SU-DHL-6 (cell line): ENCODE data around the gene SH3RF3.

Source experiments
- CTCF ChIP-seq: fragments of 200-600 bp; sonication (generic); IDR thresholded peaks from one replicate; pipeline ENCODE4 v1.5.1; 2017; ENCODE audit warnings: antibody characterized with exemption, mild to moderate bottlenecking, low read length, moderate library complexity; ENCODE audit not compliant: insufficient read depth, poor library complexity, severe bottlenecking
- EZH2phosphoT487 ChIP-seq: fragments of 200-600 bp; sonication (generic), shearing (Covaris generic); conservative IDR thresholded peaks from 2 replicates; pipeline ENCODE4 v1.6.1; 2018; ENCODE audit warnings: mild to moderate bottlenecking, antibody characterized with exemption, low read length, moderate library complexity, mixed read lengths

DNA sequence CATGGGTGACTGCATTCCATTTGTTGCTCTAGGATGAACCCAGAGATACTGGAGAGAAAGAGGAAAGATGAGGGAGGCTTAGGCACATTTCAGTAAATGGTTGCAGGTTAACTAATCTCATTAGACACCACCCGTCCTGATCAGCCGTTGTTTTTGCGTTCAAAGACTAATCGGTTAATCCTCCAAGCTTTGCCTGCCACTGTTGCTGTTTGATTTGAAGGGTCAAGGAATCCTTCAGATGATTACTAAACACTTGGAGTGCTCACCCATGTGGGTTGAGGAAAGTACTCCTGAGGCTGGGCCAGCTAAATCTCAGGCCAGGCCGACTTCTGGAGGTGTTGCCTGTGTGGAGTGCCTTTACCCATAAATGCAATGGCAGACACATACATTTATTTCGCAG is 8.6 kb downstream of the SH3RF3 start:
- TF ChIP-seq CTCF (no peak), EZH2phosphoT487 (no peak)
